HG02623 (cell line): Measurements from ENCODE around the gene CCDC50.

Source experiments
- ATAC-seq: cut with Tn5 transposase; IDR thresholded peaks from one replicate; pipeline ENCODE4 v1.9.1; 2021; ENCODE audit warnings: moderate library complexity; ENCODE audit not compliant: unreplicated experiment

The CCDC50 gene

DNA sequence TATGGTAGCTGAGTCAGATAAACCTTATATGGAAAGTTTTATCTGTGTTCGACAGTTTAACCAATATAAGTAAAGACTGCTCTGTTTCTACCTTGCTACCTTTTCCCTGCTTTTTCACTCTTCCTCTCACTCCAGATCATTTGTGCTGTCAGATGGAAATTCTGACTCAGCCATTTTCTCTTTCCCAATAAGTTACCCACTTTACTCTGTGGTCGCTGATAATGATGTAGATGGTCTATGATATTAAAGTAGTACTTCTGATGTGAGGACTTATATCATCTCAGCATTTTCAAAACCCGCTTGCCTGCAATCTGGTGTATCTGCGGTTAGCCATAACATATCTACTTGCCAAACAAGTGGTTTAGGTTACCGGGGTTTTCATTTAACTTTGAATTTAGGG, 16.1 kb downstream of the CCDC50 start:
- ATAC-seq, result no peak

DNA sequence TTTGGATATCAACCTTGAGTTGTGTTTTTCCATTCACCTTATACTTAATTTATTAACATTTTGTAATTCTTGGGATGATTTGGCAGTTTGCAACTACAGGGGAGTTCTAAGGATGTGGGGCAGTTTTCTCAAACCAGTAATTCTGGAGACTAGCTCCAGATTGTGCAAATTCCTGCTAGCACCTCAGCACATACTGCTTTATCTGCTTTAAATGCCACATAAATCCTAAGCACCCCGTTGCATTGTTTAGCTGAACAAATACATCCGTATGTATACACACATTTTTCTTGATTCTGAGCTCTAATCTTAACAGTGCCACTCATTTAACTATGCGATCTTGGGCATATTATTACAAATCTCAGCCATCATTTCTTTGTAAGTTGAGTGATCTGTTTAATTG, 18.0 kb downstream of the CCDC50 start:
- no peak for ATAC-seq

DNA sequence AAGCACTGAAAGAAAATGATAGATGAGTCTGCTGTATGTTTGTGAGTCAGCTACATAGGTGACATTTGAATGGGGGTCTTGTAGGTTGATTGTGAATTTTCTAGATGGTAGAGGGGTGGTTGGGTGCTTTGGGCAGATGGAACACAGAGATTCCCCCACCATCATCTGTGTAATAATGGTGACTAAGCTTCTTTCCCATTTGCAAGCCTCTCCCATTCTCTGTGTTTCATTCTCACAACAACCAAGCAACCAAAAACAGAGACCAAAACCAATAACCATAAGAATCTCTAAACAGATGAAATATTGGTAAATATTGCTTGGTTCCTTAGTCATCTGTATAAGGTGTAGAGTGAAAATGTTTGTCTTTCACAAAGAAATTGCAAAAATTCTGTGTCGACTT, 18.9 kb downstream of the CCDC50 start:
- no peak for ATAC-seq

DNA sequence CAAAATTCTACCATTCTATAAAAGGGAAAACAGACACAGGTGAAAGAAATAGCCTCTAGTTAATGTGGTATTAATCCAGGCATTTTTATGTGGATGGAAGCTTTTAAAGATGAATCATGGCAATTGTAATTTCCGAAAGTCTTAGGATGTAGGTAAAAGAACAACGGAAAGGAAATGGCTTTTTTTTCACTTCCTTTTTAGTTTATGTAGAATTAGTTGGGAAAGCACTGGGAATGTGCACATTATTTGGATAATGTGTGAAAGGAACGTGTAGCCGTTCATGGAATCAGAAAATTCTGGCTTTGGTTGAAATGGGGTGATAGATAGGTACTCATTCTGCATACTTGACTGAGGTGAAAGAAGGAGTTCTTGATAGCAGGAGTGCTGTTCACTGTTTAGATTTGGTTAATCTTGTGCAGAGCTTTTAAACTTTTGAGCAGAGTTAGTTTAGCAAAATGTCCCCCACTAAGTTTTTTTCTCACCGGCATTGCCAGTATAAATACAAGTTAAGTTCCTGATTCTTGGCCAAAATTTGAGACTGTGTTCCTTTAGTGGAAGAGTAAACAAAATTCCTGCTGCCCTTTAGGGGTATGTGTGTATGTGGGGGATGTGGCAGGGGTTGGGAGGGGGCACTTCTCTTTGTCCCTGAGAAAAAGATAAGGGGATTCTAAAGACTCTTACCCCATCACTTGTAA, 21.3 kb downstream of the CCDC50 start:
- ATAC-seq, result no peak

DNA sequence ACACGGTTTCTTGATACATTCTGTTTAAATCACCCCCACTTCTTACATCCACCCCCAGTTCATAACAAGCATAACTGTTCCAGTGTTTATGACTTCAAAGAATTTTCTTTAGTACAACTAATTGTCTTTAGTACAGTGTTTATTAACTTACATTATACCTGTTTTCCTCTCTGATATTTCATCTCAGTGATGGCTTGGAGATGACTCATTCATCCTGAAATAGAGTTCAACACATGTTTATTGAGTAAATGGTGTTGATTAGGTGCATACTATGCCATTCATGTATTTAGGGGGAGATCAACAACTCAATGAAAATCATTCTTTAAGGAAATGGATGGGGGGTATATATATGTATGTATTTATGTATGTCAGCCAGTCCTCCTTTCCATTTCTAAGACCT, 22.8 kb downstream of the CCDC50 start:
- ATAC-seq, result no peak

DNA sequence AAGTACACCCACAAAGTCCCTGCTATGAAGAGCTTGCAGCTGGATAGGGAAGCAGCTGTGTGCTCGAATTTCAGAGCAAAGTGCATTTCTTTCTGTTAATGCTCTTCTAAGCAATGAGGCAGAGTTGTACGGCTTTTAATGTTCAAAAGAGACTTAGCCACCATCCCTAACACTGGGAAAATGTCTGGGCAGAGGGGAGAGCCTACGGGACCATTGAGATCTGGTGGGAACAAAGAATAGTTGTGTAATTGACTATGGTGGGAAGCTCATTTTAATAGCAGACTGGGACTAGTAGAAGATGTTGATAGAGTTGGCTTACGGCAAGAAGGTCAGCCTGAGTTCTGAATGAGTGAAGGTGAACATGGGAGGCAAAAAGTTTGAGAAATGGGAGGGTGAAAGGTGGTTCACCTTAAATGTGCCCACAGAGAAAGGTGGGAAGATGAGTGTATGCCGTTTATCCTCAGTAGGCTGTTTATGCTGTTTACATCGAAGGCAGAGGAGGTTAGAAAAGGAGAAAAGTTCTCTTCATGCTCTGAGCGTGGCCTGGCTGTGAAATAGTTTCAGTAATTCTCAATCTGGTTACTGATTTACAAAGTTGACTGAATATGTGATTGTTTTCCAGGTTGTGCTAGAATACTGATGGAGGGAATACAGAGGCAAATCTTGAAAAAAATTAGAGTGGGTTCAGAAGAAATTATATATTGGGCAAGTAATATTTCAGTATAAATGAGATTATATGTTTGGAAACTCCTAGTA, 24.0 kb downstream of the CCDC50 start:
- peak; percentile 29 for ATAC-seq

DNA sequence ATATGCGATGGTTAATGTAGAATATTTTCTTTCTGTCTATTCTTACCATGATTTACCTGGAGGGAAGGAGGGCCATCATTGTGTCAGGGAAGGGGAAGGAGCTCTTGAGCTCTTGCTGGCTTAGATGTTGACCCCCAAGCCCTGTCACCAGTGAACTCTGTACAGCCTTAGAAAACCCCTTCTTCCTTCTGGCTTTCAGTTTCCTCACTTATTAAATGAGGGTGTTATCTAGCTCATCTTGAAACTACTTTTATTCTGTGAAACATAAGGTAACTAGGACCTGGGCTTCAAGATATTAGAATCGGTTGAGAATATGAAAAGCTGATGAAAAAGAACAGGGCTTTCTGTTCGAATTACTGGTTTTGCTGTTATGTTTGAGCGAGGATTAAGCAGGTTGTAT, 26.2 kb downstream of the CCDC50 start:
- ATAC-seq, result peak; percentile 79

DNA sequence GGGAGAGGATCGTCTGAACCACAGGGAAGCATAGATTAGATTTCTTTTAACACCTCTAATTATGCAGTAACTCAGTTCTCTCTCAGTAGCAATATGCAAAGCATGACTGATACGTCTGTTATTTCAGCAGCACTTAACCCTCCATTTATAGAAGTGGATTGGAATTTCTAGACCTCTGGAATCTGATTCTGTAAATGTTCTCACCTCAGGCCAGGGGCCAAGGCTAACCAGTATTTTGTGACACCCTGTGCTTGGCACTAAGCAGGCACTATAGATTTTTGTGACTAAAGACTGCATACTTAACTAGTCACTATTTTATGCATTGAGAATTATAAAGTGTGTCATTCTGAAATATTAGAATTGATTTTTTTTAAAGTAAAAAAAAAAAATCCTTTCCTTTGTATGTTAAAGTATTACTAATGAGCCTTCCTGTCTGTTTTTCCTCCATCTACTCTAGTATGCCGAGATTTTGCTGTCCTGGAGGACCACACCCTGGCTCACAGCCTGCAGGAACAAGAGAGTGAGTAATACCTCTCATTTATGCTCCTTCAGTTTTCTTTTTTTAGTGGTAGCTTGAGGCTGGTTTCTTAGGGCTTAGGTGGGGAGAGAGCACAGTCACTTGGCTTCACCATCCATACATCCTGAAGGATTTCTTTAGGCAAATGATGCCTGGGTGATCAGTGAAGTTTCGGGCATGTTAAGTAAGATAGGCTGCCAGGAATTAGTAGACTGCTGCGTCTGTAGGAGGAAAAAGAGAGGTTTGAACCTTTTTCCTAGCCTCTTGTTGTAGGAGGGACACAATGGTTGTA, 27.6 kb downstream of the CCDC50 start:
- no peak for ATAC-seq

DNA sequence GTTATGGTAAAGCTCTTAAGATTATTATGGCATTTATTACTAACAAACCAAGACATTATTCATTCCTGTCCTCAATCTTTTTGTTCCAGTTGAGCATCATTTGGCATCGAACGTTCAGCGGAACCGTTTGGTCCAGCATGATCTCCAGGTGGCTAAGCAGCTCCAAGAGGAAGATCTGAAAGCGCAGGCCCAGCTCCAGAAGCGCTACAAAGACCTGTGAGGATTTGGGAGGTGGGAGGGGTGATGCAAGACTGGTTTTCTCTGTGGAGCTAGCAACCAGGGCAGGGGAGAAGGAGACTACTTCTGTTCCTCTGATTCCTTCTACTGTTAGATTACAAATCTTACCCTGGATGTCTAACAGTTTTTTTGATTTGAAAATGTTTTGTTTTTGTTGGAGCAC, 28.7 kb downstream of the CCDC50 start:
- no peak for ATAC-seq

DNA sequence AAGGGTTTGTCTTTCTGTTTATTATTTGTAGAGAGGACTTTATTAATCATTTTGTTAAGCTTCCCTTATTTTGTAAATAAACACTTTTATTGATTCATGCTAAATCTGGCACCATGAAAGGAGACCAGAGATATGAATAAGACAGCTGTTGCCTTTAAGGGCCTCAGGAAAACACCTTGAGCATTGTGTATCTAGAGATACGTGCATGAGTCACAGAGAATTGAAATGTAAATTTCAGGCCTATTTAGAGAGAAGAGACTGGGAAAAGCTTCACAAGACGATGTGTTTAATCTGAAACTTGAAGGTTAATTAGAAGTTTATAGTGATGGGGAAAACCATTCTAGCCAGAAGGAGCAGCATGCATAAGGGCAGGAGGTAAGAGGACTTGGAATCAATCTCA, 29.7 kb downstream of the CCDC50 start:
- no peak for ATAC-seq

DNA sequence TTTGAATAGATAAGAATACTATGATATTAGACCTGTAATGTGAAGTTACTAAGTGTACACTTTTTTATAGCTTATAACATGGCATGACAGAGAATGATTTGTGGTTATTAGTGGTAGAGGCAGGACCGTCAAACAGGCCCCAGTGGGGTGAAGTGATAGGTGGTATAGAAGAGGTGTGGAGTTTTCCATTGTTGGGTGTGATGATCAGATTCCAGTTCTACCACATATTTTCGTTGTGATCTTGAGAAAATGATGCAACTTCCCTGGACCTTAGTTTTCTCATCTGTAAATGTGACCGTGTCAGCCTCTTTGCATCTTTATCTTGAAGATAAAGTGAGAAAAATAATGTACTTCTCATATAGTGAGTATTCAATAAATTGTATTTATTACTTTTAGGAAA, 31.4 kb downstream of the CCDC50 start:
- no peak for ATAC-seq

DNA sequence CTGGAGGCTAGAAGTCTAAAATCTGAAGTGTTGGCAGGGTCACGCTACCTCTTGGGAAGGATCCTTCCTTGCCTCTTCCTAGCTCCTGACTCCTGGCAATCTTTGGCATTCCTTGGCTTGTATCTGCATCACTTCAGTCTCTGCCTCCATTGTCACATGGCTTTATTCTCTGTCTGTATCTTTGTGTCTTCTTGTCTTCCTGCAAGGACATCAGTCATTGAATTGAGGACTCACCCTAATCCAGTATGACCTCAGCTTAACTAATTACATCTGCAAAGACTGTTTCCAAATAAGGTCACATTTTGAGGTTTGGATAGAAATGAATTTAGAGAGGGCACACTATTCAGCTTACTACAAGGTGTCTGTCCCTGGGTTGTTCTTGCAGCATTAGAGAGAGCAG, 32.3 kb downstream of the CCDC50 start:
- ATAC-seq, result no peak

DNA sequence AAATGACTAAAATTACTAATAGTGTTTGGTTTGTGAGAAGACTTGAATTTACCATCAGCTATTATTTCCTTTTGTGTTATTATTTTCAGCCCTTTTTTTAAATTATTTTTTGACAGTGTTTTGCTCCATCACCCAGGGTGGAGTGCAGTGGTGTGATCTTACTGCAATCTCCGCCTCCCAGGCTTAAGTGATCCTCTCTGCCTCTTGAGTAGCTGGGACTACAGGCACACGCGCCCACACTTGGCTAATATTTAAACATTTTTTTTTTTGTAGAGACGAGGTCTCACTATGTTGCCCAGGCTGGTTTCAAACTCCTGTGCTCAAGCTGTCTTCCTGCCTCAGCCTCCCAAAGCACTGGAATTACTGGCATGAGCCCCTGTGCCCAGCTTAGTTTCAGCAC, 32.8 kb downstream of the CCDC50 start:
- ATAC-seq, result no peak

DNA sequence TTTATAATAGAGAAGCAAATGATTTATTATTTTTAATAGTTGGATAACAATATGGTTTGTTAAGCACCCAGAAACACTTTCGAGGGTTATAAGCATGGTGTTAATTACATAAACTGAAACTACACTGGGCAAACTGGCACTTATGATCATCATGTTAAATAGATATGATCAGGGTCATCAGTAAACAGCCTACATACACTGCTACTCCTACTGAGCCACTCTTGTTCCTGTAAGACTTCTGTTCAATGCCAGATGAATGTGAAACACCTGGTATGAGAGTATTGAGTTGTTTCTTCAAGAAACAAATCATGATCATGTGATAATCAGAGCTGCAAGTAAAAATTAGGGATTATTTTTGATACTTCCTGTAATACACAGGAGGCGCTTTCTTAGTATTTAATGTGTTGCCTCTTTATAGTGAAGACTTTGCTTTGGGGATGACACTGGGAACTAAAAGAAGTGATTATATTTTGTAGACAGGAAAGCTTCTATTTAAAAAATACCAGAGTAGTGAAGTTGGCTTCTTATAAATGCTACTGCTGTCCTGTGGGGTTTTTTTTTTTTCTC, 33.4 kb downstream of the CCDC50 start:
- no peak for ATAC-seq

DNA sequence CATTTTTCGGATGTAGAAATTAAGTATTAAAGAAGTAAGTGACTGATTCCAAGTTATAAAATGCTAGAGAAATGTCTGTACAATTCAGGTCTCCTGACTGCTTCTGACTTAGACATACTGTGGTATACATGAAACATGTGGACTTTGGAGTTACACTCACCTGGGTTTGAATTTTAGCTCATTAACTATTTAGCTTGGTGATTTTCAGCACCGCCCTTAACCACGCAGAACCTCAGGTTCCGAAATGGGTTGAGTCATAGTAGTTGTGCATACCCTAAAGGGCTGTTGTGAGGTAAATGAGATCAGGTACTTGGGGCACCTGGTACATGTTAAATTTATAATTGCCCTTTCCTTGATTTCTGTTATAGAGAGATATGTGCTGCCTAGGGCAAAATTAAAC, 34.0 kb downstream of the CCDC50 start:
- ATAC-seq, result no peak

DNA sequence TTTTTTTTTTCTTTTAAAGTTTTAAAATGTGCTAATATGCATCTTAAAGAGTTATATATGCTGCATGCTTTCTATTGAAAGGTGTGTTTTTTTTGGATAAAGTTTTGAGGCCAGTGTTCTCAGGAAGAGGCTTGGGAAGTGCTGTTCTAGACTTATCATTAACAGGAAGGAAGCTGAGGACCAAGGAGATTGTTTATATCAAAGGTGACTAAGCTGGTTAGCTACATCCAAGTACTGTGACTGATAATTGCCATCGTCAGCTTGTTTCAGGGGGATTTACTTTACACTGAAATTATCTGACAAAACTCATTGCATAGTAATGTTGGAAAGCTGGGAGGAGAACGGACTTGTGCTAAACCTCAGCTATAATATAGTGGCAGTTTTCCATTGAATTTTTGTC, 37.5 kb downstream of the CCDC50 start:
- no peak for ATAC-seq

DNA sequence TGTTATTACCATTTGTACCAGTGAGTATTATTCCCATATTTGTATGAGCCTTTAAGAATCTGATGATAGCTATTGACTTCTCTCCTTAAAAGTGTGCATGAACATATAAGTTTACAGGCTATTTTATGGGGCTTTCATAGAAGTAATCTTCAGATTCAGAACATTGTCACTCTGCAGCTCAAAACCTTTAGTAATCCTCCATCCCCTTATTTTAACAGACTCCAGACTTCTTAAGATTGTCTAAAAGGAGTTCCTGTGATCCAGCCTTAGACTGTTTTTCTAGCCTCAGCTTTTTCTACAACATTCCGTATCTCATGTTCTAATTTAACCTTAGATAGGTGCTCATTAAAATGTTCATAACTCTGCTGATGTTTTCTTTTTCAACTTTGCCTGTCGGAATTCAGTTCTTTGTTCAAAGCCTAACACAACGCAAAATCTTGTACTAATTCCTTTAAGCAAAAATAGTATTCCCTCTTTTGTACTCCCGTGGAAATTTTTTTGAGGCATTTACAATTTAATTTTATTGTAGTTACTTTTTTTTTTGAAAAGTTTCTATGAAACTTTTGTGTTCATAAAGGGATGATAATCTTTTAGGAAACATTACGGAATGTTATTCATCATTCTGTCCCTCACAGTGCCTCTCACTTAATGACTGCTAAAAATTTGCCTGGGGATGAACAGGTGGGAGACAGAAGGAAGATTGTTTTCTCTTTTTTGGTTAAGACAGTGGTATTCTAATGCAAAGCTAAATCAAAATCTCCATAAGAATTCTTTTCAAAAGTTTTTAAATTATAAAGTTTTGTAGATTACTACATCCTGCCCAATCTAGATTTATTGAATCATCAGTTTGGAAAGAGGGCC, 39.8 kb downstream of the CCDC50 start:
- ATAC-seq, result no peak

DNA sequence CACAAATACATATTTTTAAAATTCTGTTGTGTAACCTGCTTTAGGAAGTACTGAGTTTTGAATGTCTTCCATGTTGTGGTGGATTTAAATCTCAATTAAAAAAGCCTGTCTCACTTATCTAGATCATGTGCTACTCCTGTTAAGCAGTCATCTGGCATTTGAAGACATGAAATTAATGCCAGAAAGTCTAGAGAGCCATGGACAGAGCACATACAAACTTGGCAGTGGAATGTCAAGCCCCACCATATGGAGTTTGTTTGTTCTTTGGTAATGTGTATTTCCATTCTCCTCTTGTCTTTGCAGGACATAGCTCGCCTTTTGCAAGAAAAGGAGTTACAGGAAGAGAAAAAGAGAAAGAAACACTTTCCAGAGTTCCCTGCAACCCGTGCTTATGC, 40.4 kb downstream of the CCDC50 start:
- no peak for ATAC-seq

DNA sequence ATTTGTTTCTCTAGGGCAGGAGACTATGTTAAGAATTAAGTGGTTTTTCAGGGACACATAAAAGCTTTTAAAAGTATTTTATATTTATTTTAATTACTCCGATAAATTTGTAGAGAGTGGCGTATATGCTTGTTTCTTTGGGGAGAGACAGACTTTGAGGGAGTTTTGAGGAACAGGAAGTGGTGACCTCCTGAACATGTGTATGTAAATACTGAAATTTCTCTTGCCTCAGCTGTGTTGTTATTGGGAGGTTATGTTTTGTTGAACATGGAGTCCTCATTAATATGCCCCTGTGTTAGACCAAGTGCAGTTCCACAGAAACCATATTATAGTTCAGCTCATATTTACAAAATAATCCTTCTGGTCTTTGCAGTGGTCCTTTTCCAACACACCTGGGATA, 42.9 kb downstream of the CCDC50 start:
- peak; percentile 57 for ATAC-seq

DNA sequence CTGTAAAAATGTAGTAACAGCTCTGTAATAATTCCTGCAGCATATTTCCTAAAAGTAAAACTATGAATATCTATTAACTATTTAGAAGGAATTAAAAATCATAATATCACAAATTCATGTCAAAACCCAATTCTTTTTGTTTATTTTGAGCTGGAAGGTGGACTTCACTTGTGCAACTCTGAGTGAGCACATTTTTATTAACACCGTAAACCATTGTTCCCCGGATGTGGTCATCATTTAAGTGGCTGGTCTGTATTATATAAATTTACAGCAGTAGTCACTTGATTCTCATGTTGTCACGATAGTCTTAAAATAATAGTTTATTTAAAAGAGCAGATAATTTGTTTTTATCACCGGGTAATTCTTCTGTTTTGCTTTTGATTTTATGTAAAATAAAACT, 44.1 kb downstream of the CCDC50 start:
- ATAC-seq, result no peak
